Transverse colon (tissue), 3 donors: ENCODE data around the gene PDE10A.
"Not testable (repeated sequence)": the region's sequence is repeated elsewhere in the genome, so short reads cannot be mapped to it uniquely, and the experiment has no call there.

Experiments
- CTCF ChIP-seq, 5 experiments: fragments of 200-600 bp in 3 of 5; fragments of 450-650 bp in 2 of 5; sonication (generic) in 3 of 5; IDR thresholded peaks; 1 replicate in 2 of 5; 2 replicates in 3 of 5; pipeline ENCODE4 v1.5.1; 2016 to 2017; ENCODE audit warnings: antibody characterized with exemption in 5 of 5, inconsistent platforms in 3 of 5, mild to moderate bottlenecking in 2 of 5, moderate library complexity in 1 of 5
- POLR2A ChIP-seq: fragments of 450-650 bp; IDR thresholded peaks from one replicate; pipeline ENCODE4 v1.6.1; 2016; ENCODE audit warnings: antibody characterized with exemption, mild to moderate bottlenecking, moderate library complexity

GRCh38 chr6:165618891-165619290 is 44.1 kb downstream of the PDE10A start:
- not testable (repeated sequence) for TF ChIP-seq CTCF (IDR thresholded peaks at IDR 0.05); POLR2A
